DMS79 treated with DMSO at 0.1 percent for 48 hours (cell line): ENCODE measurements around the gene APOBEC3F.
"Not testable (repeated sequence)": the region's sequence is repeated elsewhere in the genome, so short reads cannot be mapped to it uniquely, and the experiment has no call there.

Experiments
- DNase-seq: peaks from one replicate; lab custom pipeline; 2025; lab: John Stamatoyannopoulos, UW

Gene APOBEC3F

GRCh38 chr22:39027717-39028116 is 12.9 kb upstream of the APOBEC3F start:
- no peak for DNase-seq

GRCh38 chr22:39028281-39028680 is 12.4 kb upstream of the APOBEC3F start:
- no peak for DNase-seq

- no peak for DNase-seq
Observed at GRCh38 chr22:39029227-39029626, 11.4 kb upstream of the APOBEC3F start.

GRCh38 chr22:39030705-39031104 is 10.0 kb upstream of the APOBEC3F start:
- DNase-seq: no peak

GRCh38 chr22:39031434-39032295 is 9.0 kb upstream of the APOBEC3F start:
- DNase-seq: not testable (repeated sequence)

- DNase-seq: not testable (repeated sequence)
Observed at GRCh38 chr22:39037071-39037470, 3.6 kb upstream of the APOBEC3F start.

- no peak for DNase-seq
Observed at GRCh38 chr22:39039306-39040126, 1.1 kb upstream of the APOBEC3F start.

GRCh38 chr22:39040155-39040537 is 518 bp upstream of the APOBEC3F start:
- DNase-seq: not testable (repeated sequence)

GRCh38 chr22:39041908-39042307 is 1.2 kb downstream of the APOBEC3F start:
- no peak for DNase-seq

- DNase-seq: not testable (repeated sequence)
Observed at GRCh38 chr22:39043063-39043462, 2.4 kb downstream of the APOBEC3F start.

GRCh38 chr22:39045136-39045535 is 4.5 kb downstream of the APOBEC3F start:
- DNase-seq: not testable (repeated sequence)

- DNase-seq: not testable (repeated sequence)
Observed at GRCh38 chr22:39049486-39049885, 8.8 kb downstream of the APOBEC3F start.

- DNase-seq: not testable (repeated sequence)
Observed at GRCh38 chr22:39051844-39052495, 11.3 kb downstream of the APOBEC3F start.

- no peak for DNase-seq
Observed at GRCh38 chr22:39055658-39056057, 15.0 kb downstream of the APOBEC3F start.

- DNase-seq: not testable (repeated sequence)
Observed at GRCh38 chr22:39061290-39061689, 20.6 kb downstream of the APOBEC3F start.

GRCh38 chr22:39061951-39062350 is 21.3 kb downstream of the APOBEC3F start:
- not testable (repeated sequence) for DNase-seq

GRCh38 chr22:39063904-39064303 is 23.2 kb downstream of the APOBEC3F start:
- DNase-seq: not testable (repeated sequence)

GRCh38 chr22:39066442-39067276 is 26.0 kb downstream of the APOBEC3F start:
- not testable (repeated sequence) for DNase-seq

GRCh38 chr22:39068033-39068785 is 27.5 kb downstream of the APOBEC3F start:
- DNase-seq: no peak

- DNase-seq: no peak
Observed at GRCh38 chr22:39070186-39070585, 29.5 kb downstream of the APOBEC3F start.

GRCh38 chr22:39072581-39072981 is 31.9 kb downstream of the APOBEC3F start:
- not testable (repeated sequence) for DNase-seq
